Nephron progenitor cell (in vitro differentiated cells): ENCODE measurements around the gene CNOT6.

ENCODE experiments used
- DNase-seq: peaks from one replicate; pipeline ENCODE4 v3.0.0; 2021
- H3K27ac Mint-ChIP-seq: 2 replicates; pipeline ENCODE4 v1.8.0; 2021; ENCODE audit warnings: mild to moderate bottlenecking, moderate library complexity, mixed read lengths
- H3K27me3 Mint-ChIP-seq: 2 replicates; pipeline ENCODE4 v1.8.0; 2021; ENCODE audit warnings: mild to moderate bottlenecking, low read depth, mixed read lengths; ENCODE audit not compliant: poor library complexity
- H3K36me3 Mint-ChIP-seq: 2 replicates; pipeline ENCODE4 v1.8.0; 2021; ENCODE audit warnings: low read depth, mixed read lengths
- H3K4me1 Mint-ChIP-seq: 2 replicates; pipeline ENCODE4 v1.8.0; 2021; ENCODE audit warnings: mixed read lengths
- H3K4me3 Mint-ChIP-seq: 2 replicates; pipeline ENCODE4 v1.8.0; 2021; ENCODE audit warnings: mild to moderate bottlenecking, moderate library complexity, mixed read lengths
- H3K9me3 Mint-ChIP-seq: 2 replicates; pipeline ENCODE4 v1.8.0; 2021; ENCODE audit warnings: mild to moderate bottlenecking, moderate library complexity, mixed read lengths
- CTCF ChIP-seq: fragments of 200-600 bp; sonication (generic); IDR thresholded peaks from 2 replicates; pipeline ENCODE4 v1.5.0; 2021; ENCODE audit warnings: antibody characterized with exemption

CNOT6 gene

GRCh38 chr5:180622910-180623309, 128.7 kb downstream of the CNOT6 start:
- no peak for DNase-seq
- Mint-ChIP-seq H3K4me1 (peaks cover 26% of the 10 kb centered on the region), H3K27ac (no peak overlapping the region), H3K9me3 (no peaks in the 10 kb centered on the region), H3K36me3 (no peaks in the 10 kb centered on the region), H3K27me3 (peaks cover 22% of the 10 kb centered on the region), H3K4me3 (no peak overlapping the region)
- no peak for TF ChIP-seq CTCF

GRCh38 chr5:180623411-180623834, 129.2 kb downstream of the CNOT6 start:
- Mint-ChIP-seq H3K36me3 (no peaks in the 10 kb centered on the region), H3K27ac (no peak overlapping the region), H3K4me3 (no peak overlapping the region), H3K27me3 (peaks cover 18% of the 10 kb centered on the region), H3K4me1 (peaks cover 23% of the 10 kb centered on the region), H3K9me3 (no peaks in the 10 kb centered on the region)
- TF ChIP-seq CTCF, result no peak
- DNase-seq, result no peak

GRCh38 chr5:180623844-180624243, 129.7 kb downstream of the CNOT6 start:
- no peak for DNase-seq
- no peak overlapping the region for H3K4me3 Mint-ChIP-seq
- peak overlapping the region; percentile 71 for H3K27ac Mint-ChIP-seq
- peaks cover 21% of the 10 kb centered on the region for H3K4me1 Mint-ChIP-seq
- H3K27me3 Mint-ChIP-seq, result peaks cover 18% of the 10 kb centered on the region
- H3K9me3 Mint-ChIP-seq, result no peaks in the 10 kb centered on the region
- no peaks in the 10 kb centered on the region for H3K36me3 Mint-ChIP-seq
- no peak for TF ChIP-seq CTCF

GRCh38 chr5:180624587-180624986, 130.4 kb downstream of the CNOT6 start:
- no peaks in the 10 kb centered on the region for H3K9me3 Mint-ChIP-seq
- H3K4me1 Mint-ChIP-seq, result peaks cover 21% of the 10 kb centered on the region
- no peak overlapping the region for H3K27ac Mint-ChIP-seq
- H3K36me3 Mint-ChIP-seq, result no peaks in the 10 kb centered on the region
- TF ChIP-seq CTCF, result no peak
- no peak overlapping the region for H3K4me3 Mint-ChIP-seq
- peaks cover 18% of the 10 kb centered on the region for H3K27me3 Mint-ChIP-seq
- DNase-seq, result no peak

- Mint-ChIP-seq H3K4me1 (peaks cover 21% of the 10 kb centered on the region), H3K27me3 (peaks cover 15% of the 10 kb centered on the region), H3K36me3 (no peaks in the 10 kb centered on the region), H3K4me3 (no peak overlapping the region), H3K9me3 (no peaks in the 10 kb centered on the region), H3K27ac (no peak overlapping the region)
- no peak for DNase-seq
- no peak for TF ChIP-seq CTCF
Observed at GRCh38 chr5:180625125-180625790, 131.1 kb downstream of the CNOT6 start.
